GM12891 (cell line): Measurements from ENCODE around the gene ZSCAN21.

Experiments used
- PAX5 ChIP-seq: IDR thresholded peaks from 2 replicates; pipeline ENCODE4 v1.6.1; 2011; ENCODE audit warnings: low read length, moderate library complexity, mild to moderate bottlenecking; ENCODE audit not compliant: insufficient read depth, severe bottlenecking
- POLR2A ChIP-seq: IDR thresholded peaks from 2 replicates; pipeline ENCODE4 v1.6.1; 2011; ENCODE audit warnings: low read depth, low read length, control low read depth
- POLR2AphosphoS5 ChIP-seq: IDR thresholded peaks from 2 replicates; pipeline ENCODE4 v1.6.1; 2011; ENCODE audit warnings: low read depth, low read length, control low read depth
- POU2F2 ChIP-seq: IDR thresholded peaks from 2 replicates; pipeline ENCODE4 v1.6.1; 2011; ENCODE audit warnings: low read depth, mild to moderate bottlenecking, control low read depth, low read length, moderate library complexity
- SPI1 ChIP-seq: IDR thresholded peaks from 2 replicates; pipeline ENCODE4 v1.6.1; 2011; ENCODE audit warnings: low read depth, low read length, control low read depth
- TAF1 ChIP-seq: IDR thresholded peaks from 2 replicates; pipeline ENCODE4 v1.6.1; 2011; ENCODE audit warnings: low read depth, low read length, control low read depth

- TF ChIP-seq POLR2A (no peak), TAF1 (no peak), POLR2AphosphoS5 (no peak), SPI1 (no peak), POU2F2 (no peak), PAX5 (no peak)
Measured at GRCh38 chr7:100087055-100087750, 37.6 kb downstream of the ZSCAN21 start.
